Hepatocyte (in vitro differentiated cells): ENCODE data around the gene RPL39L.

ENCODE experiments used
- CTCF ChIP-seq: fragments of 200-600 bp; sonication (generic); IDR thresholded peaks from 2 replicates; pipeline ENCODE4 v1.5.1; 2016; ENCODE audit warnings: antibody characterized with exemption, mild to moderate bottlenecking; ENCODE audit not compliant: poor library complexity
- EZH2phosphoT487 ChIP-seq: fragments of 200-600 bp; sonication (generic); IDR thresholded peaks from one replicate; pipeline ENCODE4 v1.6.1; 2018; ENCODE audit warnings: antibody characterized with exemption, mild to moderate bottlenecking, low read depth, moderate library complexity; ENCODE audit not compliant: unreplicated experiment, severe bottlenecking

- TF ChIP-seq CTCF, result no peak
- TF ChIP-seq EZH2phosphoT487, result no peak
These were observed 10.9 kb upstream of the RPL39L start for GRCh38 chr3:187150186-187150585.
